ENCODE results near the gene PLD1. TPM values are rescaled to one million over a fixed set of nuclear protein-coding genes. Genes with fewer than 3 reads are reported as not detected.

PLD1 gene
- total RNA-seq, 1 donor from 2014 or later: 0.93 TPM

- peaks cover 10% of the 10 kb centered on the region for H3K27me3 Mint-ChIP-seq (ENCODE audit: low read depth)
- no peak overlapping the region for H3K27ac Mint-ChIP-seq (ENCODE audit: unreplicated experiment)
- H3K9me3 Mint-ChIP-seq: peaks cover 8% of the 10 kb centered on the region
- TF ChIP-seq CTCF (conservative IDR thresholded peaks at IDR 0.05): no peak
- H3K4me3 Mint-ChIP-seq: no peak overlapping the region
- DNase-seq (ENCODE audit: low read depth, low spot score): no peak
- H3K4me1 Mint-ChIP-seq: peaks cover 16% of the 10 kb centered on the region
- H3K36me3 Mint-ChIP-seq (ENCODE audit: low read depth): no peaks in the 10 kb centered on the region
Observed at GRCh38 chr3:171784937-171785336, 25.3 kb downstream of the PLD1 start.

GRCh38 chr3:171784387-171784786 is 25.9 kb downstream of the PLD1 start:
- H3K4me3 Mint-ChIP-seq: no peak overlapping the region
- H3K4me1 Mint-ChIP-seq: peaks cover 16% of the 10 kb centered on the region
- H3K36me3 Mint-ChIP-seq (ENCODE audit: low read depth): no peaks in the 10 kb centered on the region
- no peak overlapping the region for H3K27ac Mint-ChIP-seq (ENCODE audit: unreplicated experiment)
- H3K27me3 Mint-ChIP-seq (ENCODE audit: low read depth): peaks cover 10% of the 10 kb centered on the region
- no peak for TF ChIP-seq CTCF (conservative IDR thresholded peaks at IDR 0.05)
- DNase-seq (ENCODE audit: low read depth, low spot score): no peak
- H3K9me3 Mint-ChIP-seq: peaks cover 8% of the 10 kb centered on the region

GRCh38 chr3:171783626-171784025 is 26.7 kb downstream of the PLD1 start:
- Mint-ChIP-seq H3K27ac (ENCODE audit: unreplicated experiment) (no peak overlapping the region), H3K27me3 (ENCODE audit: low read depth) (peaks cover 10% of the 10 kb centered on the region), H3K9me3 (peaks cover 8% of the 10 kb centered on the region), H3K36me3 (ENCODE audit: low read depth) (no peaks in the 10 kb centered on the region), H3K4me3 (no peak overlapping the region), H3K4me1 (peaks cover 10% of the 10 kb centered on the region)
- no peak for TF ChIP-seq CTCF (conservative IDR thresholded peaks at IDR 0.05)
- DNase-seq (ENCODE audit: low read depth, low spot score): no peak

- no peak for DNase-seq (ENCODE audit: low read depth, low spot score)
- H3K4me3 Mint-ChIP-seq: no peak overlapping the region
- no peaks in the 10 kb centered on the region for H3K36me3 Mint-ChIP-seq (ENCODE audit: low read depth)
- peaks cover 10% of the 10 kb centered on the region for H3K27me3 Mint-ChIP-seq (ENCODE audit: low read depth)
- TF ChIP-seq CTCF (conservative IDR thresholded peaks at IDR 0.05): no peak
- no peak overlapping the region for H3K27ac Mint-ChIP-seq (ENCODE audit: unreplicated experiment)
- peaks cover 15% of the 10 kb centered on the region for H3K4me1 Mint-ChIP-seq
- H3K9me3 Mint-ChIP-seq: peaks cover 8% of the 10 kb centered on the region
Observed at GRCh38 chr3:171783086-171783485, 27.2 kb downstream of the PLD1 start.

GRCh38 chr3:171782617-171783016 is 27.7 kb downstream of the PLD1 start:
- DNase-seq (ENCODE audit: low read depth, low spot score): no peak
- Mint-ChIP-seq H3K27ac (ENCODE audit: unreplicated experiment) (no peak overlapping the region), H3K36me3 (ENCODE audit: low read depth) (no peaks in the 10 kb centered on the region), H3K9me3 (peaks cover 8% of the 10 kb centered on the region), H3K27me3 (ENCODE audit: low read depth) (peaks cover 10% of the 10 kb centered on the region), H3K4me3 (no peak overlapping the region), H3K4me1 (peaks cover 16% of the 10 kb centered on the region)
- TF ChIP-seq CTCF (conservative IDR thresholded peaks at IDR 0.05): no peak

- Mint-ChIP-seq H3K27ac (ENCODE audit: unreplicated experiment) (no peak overlapping the region), H3K4me1 (peaks cover 25% of the 10 kb centered on the region), H3K36me3 (ENCODE audit: low read depth) (no peaks in the 10 kb centered on the region), H3K27me3 (ENCODE audit: low read depth) (peaks cover 10% of the 10 kb centered on the region), H3K9me3 (peaks cover under 1% of the 10 kb centered on the region), H3K4me3 (no peak overlapping the region)
- no peak for TF ChIP-seq CTCF (conservative IDR thresholded peaks at IDR 0.05)
- DNase-seq (ENCODE audit: low read depth, low spot score): no peak
Observed at GRCh38 chr3:171781711-171782127, 28.6 kb downstream of the PLD1 start.

All from neural crest cell (in vitro differentiated cells).